ENCODE measurements around the gene PROZ. TPM values are rescaled to one million over a fixed set of nuclear protein-coding genes. Genes with fewer than 3 reads are reported as not detected.

PROZ gene
- total and polyA plus RNA-seq, 2 of the 13 experiments (the other 11 are each of a cell fraction or from before 2014, with no cell fraction given) = 5.6 to 22.5 TPM

DNA sequence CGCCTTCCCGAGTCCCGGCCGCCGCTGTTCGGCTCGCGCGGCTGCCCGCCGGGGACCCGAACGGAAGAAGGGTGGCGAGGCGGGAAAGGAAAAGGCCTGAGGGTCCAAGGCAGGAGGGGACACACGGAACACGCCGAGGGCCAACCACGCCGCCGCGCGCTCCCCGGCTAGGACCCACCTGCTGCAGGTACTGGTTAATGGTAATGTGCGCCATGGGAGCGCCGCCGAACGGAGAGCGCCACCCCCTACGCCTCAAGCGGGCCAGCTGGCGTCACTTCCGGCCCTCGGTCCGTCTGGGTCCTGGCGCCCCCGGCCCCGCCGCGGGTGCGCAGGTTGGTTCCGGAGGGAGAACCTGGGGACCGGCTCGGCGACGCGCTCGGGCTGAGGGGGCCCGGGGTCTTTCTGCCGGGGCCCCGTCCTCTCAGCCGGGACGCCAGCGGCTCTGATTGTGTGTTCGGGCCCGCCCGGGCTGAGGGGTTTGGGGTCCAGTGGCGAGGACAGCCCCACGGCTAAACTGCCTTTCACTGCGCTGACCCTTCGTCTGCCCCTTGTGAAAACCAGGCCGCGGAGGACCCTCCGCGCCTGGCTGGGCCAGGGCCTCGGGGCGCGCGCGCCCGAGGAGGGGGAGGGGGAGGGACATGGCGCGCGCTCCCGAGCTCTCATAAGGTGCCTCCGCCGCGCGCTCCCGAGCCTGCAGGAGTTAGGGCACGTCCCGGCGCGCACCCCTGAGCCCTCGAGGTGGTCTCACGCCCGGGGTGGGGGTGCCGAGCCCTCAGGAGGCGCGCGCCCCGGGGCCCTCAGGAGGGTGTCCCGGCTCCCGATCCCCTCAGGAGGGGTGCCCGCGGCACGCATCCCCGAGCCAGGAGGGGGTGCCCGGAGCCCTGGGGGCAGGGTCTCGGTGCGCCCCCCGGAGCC, 50.2 kb downstream of the PROZ start, which contains the start of gene PCID2 (continued):
- TF ChIP-seq RBAK (CRISPR knock-in tag; IDR thresholded peaks at IDR 0.05) (no peak; the same call in 1 of the 2 replicates), DNMT3B (CRISPR knock-in tag; conservative IDR thresholded peaks at IDR 0.05) (0 out of 2 replicates have a peak, but pooled peaks have one; percentile 36), ZSCAN20 (CRISPR knock-in tag; IDR thresholded peaks at IDR 0.05; ENCODE audit: borderline replicate concordance) (peak; percentile 64; the same call in 1 of the 2 replicates), ZKSCAN1 (IDR thresholded peaks at IDR 0.05; ENCODE audit: low read length) (no peak), NFE2L2 (IDR thresholded peaks at IDR 0.05; ENCODE audit: low read length) (no peak), TGIF2 (CRISPR knock-in tag; IDR thresholded peaks at IDR 0.05) (peak; percentile 54; the same call in 1 of the 2 replicates), AGO1 (IDR thresholded peaks at IDR 0.05; ENCODE audit: low read depth, low read length, poor library complexity, severe bottlenecking) (peak; percentile 78), ZNF430 (CRISPR knock-in tag; IDR thresholded peaks at IDR 0.05) (peak; percentile 47; the same call in 1 of the 2 replicates), ZNF343 (CRISPR knock-in tag; IDR thresholded peaks at IDR 0.05) (no peak; the same call in 1 of the 2 replicates), GPN1 (CRISPR knock-in tag; IDR thresholded peaks at IDR 0.05; ENCODE audit: borderline replicate concordance) (peak; percentile 22; the same call in 1 of the 2 replicates)
- TF ChIP-seq, protein P1, sequence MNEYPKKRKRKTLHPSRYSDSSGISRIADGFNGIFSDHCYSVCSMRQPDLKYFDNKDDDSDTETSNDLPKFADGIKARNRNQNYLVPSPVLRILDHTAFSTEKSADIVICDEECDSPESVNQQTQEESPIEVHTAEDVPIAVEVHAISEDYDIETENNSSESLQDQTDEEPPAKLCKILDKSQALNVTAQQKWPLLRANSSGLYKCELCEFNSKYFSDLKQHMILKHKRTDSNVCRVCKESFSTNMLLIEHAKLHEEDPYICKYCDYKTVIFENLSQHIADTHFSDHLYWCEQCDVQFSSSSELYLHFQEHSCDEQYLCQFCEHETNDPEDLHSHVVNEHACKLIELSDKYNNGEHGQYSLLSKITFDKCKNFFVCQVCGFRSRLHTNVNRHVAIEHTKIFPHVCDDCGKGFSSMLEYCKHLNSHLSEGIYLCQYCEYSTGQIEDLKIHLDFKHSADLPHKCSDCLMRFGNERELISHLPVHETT (CRISPR knock-in tag; conservative IDR thresholded peaks at IDR 0.05) = peak; percentile 99
- TF ChIP-seq, protein P2, sequence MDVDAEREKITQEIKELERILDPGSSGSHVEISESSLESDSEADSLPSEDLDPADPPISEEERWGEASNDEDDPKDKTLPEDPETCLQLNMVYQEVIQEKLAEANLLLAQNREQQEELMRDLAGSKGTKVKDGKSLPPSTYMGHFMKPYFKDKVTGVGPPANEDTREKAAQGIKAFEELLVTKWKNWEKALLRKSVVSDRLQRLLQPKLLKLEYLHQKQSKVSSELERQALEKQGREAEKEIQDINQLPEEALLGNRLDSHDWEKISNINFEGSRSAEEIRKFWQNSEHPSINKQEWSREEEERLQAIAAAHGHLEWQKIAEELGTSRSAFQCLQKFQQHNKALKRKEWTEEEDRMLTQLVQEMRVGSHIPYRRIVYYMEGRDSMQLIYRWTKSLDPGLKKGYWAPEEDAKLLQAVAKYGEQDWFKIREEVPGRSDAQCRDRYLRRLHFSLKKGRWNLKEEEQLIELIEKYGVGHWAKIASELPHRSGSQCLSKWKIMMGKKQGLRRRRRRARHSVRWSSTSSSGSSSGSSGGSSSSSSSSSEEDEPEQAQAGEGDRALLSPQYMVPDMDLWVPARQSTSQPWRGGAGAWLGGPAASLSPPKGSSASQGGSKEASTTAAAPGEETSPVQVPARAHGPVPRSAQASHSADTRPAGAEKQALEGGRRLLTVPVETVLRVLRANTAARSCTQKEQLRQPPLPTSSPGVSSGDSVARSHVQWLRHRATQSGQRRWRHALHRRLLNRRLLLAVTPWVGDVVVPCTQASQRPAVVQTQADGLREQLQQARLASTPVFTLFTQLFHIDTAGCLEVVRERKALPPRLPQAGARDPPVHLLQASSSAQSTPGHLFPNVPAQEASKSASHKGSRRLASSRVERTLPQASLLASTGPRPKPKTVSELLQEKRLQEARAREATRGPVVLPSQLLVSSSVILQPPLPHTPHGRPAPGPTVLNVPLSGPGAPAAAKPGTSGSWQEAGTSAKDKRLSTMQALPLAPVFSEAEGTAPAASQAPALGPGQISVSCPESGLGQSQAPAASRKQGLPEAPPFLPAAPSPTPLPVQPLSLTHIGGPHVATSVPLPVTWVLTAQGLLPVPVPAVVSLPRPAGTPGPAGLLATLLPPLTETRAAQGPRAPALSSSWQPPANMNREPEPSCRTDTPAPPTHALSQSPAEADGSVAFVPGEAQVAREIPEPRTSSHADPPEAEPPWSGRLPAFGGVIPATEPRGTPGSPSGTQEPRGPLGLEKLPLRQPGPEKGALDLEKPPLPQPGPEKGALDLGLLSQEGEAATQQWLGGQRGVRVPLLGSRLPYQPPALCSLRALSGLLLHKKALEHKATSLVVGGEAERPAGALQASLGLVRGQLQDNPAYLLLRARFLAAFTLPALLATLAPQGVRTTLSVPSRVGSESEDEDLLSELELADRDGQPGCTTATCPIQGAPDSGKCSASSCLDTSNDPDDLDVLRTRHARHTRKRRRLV (CRISPR knock-in tag; IDR thresholded peaks at IDR 0.05) = peak; percentile 57; the same call in 1 of the 2 replicates
- TF ChIP-seq, protein P3, sequence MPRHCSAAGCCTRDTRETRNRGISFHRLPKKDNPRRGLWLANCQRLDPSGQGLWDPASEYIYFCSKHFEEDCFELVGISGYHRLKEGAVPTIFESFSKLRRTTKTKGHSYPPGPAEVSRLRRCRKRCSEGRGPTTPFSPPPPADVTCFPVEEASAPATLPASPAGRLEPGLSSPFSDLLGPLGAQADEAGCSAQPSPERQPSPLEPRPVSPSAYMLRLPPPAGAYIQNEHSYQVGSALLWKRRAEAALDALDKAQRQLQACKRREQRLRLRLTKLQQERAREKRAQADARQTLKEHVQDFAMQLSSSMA (CRISPR knock-in tag; IDR thresholded peaks at IDR 0.05) = peak; percentile 83; the same call in 1 of the 2 replicates
- TF ChIP-seq, protein P4, sequence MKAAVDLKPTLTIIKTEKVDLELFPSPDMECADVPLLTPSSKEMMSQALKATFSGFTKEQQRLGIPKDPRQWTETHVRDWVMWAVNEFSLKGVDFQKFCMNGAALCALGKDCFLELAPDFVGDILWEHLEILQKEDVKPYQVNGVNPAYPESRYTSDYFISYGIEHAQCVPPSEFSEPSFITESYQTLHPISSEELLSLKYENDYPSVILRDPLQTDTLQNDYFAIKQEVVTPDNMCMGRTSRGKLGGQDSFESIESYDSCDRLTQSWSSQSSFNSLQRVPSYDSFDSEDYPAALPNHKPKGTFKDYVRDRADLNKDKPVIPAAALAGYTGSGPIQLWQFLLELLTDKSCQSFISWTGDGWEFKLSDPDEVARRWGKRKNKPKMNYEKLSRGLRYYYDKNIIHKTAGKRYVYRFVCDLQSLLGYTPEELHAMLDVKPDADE (CRISPR knock-in tag; IDR thresholded peaks at IDR 0.05) = peak; percentile 76; the same call in 1 of the 2 replicates
- TF ChIP-seq, protein P5, sequence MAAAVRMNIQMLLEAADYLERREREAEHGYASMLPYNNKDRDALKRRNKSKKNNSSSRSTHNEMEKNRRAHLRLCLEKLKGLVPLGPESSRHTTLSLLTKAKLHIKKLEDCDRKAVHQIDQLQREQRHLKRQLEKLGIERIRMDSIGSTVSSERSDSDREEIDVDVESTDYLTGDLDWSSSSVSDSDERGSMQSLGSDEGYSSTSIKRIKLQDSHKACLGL (CRISPR knock-in tag; IDR thresholded peaks at IDR 0.05) = peak; percentile 90
- TF ChIP-seq, protein P6, sequence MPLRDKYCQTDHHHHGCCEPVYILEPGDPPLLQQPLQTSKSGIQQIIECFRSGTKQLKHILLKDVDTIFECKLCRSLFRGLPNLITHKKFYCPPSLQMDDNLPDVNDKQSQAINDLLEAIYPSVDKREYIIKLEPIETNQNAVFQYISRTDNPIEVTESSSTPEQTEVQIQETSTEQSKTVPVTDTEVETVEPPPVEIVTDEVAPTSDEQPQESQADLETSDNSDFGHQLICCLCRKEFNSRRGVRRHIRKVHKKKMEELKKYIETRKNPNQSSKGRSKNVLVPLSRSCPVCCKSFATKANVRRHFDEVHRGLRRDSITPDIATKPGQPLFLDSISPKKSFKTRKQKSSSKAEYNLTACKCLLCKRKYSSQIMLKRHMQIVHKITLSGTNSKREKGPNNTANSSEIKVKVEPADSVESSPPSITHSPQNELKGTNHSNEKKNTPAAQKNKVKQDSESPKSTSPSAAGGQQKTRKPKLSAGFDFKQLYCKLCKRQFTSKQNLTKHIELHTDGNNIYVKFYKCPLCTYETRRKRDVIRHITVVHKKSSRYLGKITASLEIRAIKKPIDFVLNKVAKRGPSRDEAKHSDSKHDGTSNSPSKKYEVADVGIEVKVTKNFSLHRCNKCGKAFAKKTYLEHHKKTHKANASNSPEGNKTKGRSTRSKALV (CRISPR knock-in tag; IDR thresholded peaks at IDR 0.05) = peak; percentile 75

Measured in HepG2 (cell line).